GM21786 (cell line): Measurements from ENCODE around the gene PTCD2.
"Not testable (repeated sequence)": the region's sequence is repeated elsewhere in the genome, so short reads cannot be mapped to it uniquely, and the experiment has no call there.

Source experiments
- ATAC-seq: cut with Tn5 transposase; IDR thresholded peaks from one replicate; pipeline ENCODE4 v1.9.1; 2021; ENCODE audit not compliant: unreplicated experiment

Gene PTCD2

DNA sequence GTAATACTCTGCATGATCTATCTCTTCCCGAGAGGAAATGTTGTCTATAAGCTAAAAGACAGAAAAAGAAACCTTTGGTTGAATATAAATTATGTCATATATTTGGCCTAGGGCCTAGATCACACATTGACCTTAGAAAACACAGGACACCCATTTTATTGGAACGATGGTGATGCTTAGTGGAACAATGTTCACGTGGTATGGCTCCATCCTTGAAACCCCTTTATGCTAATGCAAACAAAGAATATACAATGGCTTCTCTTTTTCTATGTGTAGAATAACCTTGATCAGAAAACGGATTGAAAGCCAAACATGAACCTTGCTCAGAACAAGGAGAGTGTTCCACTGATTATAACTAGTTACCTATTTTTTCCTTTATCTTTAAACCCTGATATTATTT lies 24.6 kb upstream of the PTCD2 start:
- no peak for ATAC-seq

- no peak for ATAC-seq
Observed at GRCh38 chr5:72296256-72296655, 23.9 kb upstream of the PTCD2 start.

DNA sequence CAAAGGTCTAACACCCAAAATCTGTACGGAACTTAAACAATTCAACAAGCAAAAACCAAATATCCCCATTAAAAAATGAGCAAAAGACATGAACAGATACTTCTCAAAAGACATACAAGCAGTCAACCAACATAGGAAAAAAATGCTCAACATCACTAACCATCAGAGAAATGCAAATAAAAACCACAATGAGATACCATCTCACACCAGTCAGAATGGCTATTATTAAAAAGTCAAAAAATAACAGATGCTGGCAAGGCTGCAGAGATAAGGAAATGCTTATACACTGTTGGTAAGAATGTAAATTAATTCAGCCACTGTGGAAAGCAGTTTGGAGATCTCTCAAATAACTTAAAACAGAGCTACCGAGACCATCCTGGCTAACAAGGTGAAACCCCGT lies 22.0 kb upstream of the PTCD2 start:
- ATAC-seq, result peak; percentile 33

DNA sequence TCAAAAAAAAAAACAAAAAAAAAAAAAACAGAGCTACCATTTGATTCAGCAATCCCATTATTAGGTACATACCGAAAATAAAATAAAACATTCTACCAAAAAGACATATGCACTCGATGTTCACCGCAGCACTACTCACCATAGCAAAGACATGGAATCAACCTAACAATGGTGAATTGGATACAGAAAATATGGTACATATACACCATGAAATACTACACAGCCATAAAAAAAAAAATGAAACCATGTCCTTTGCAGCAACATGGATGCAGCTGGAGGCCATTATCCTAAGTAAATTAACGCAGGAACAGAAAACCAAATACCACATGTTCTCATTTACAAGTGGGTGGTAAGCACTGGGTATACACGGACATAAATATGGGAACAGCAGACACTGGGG lies 21.5 kb upstream of the PTCD2 start:
- ATAC-seq, result no peak

DNA sequence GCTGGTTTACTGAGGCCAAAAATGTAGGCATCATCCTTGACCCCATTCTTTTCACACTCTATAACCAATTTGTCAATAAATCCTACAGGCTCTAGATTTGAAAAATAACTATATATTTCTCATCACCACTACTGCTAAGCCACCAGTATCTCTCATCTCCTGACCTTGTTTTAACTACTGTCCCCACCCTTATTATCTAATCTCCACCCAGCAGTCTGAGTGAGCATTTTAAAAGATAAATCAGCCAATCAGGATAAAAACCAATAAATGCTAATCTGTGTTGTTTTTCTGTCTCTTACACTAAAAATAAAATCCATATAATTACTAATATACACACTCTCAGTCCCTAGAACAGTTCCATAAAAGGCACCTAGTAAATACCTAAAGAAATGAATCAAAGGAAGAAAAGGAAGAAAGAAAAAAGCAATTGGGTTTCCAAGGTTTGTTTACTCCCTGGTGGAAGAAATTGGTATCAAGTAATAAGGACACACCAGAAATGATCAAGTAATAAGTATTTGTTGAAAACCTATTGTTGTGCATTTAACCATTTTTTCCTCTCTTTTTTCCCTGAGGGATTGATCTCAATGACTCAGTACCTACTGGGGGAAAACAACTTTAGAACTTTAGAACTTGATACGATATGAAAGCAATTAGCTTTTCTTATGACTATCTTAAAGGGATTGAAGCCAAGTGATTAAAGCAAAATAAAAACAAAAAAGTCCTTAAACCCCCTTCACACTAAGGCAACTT lies 19.4 kb upstream of the PTCD2 start:
- no peak for ATAC-seq

- ATAC-seq, result peak; percentile 68
Observed at GRCh38 chr5:72301557-72301956, 18.6 kb upstream of the PTCD2 start.

- no peak for ATAC-seq
Observed at GRCh38 chr5:72302171-72302570, 18.0 kb upstream of the PTCD2 start.

GRCh38 chr5:72305194-72306142 lies 14.7 kb upstream of the PTCD2 start:
- no peak for ATAC-seq

DNA sequence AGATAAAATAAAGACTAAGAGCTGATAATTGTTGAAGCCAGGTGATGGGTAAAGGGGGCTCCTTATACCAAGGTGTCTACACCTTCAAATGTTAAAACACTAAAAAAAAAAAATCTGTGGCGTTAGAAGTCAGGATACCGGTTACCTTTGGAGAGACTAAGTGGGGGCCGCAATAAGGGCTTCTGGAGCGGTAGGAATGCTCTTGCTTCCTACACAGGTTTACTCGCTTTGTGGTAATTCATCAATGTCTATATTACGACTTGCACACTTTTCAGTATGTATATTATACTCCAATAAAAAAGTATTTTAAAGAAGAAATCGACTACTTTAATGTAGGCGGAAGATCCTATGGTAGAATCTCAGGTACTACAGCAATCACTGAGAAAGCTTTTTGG lies 12.6 kb upstream of the PTCD2 start:
- no peak for ATAC-seq

- ATAC-seq, result peak; percentile 86
Observed at GRCh38 chr5:72307968-72308852, 12.0 kb upstream of the PTCD2 start.

GRCh38 chr5:72308853-72309191 lies 11.4 kb upstream of the PTCD2 start:
- no peak for ATAC-seq

GRCh38 chr5:72313141-72313540 lies 7.0 kb upstream of the PTCD2 start:
- ATAC-seq, result no peak

- no peak for ATAC-seq
Observed at GRCh38 chr5:72314571-72315172, 5.5 kb upstream of the PTCD2 start.

GRCh38 chr5:72319435-72319975 lies 668 bp upstream of the PTCD2 start:
- ATAC-seq, result not testable (repeated sequence)

DNA sequence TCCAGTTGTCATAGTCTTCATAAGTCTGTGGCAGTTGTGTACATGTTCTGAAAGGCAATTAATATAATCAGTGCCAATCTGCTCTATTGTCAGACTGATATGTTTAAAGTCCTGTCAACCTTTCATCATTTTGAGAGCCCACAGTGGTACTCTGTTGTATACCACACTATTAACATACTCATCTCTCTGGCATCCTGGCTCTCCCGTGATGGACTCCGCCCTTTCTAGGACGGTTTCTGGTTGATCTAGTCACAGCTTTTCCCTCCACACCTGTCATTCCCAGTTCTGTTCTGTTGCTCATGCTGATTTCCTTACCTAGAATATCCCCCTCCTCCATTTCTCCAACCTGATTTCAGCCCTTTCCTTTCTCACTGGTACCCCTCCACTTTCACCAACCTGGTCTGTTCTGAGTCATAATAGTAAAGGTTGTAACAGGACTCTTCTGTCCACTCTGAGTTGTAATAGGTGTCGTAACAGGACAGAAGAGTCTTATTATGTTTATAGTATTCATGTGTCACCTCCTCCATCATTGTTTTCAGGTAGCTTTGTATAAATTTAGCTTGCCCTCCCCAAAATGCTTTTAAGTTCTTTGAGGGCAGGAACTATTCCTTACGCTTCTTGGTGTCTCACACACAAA lies 4.1 kb downstream of the PTCD2 start:
- ATAC-seq, result no peak

GRCh38 chr5:72325566-72326305 lies 5.6 kb downstream of the PTCD2 start:
- no peak for ATAC-seq

DNA sequence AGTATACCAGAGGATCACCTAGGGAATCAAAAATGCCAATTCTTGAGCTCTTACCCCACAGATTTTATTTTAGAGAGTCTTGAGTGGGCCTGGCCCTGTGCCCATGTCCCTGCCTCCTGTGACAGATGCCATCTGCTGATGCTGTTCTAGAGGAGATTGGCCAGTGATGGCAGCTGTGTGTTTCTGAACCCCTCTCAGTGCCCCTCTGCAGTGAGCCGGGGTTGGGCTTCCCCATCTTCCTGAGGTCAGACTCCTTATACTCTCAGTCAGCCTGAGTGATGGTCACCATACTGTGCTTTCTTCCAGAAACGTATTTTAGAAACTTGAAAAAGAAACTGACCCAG lies 6.1 kb downstream of the PTCD2 start:
- ATAC-seq, result no peak

DNA sequence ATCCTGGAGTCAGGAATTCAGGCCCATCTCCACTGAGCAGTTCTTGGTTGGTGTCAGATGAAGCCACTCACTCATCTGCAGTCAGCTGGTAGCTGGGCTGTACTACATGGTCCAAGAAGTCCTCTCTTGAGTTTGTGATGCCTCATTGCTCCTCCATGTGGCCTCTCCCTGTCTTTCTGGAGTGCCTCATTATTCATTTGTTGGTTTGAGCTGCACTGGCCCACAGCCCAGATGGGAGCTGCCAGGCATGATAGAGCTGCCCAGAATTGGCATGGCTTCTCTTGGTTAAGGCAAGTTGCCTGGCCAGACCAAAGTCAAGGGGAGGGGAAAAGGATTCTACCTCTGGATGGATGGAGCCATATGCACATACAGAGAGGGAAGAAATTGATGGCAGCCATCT lies 8.0 kb downstream of the PTCD2 start:
- ATAC-seq, result no peak

GRCh38 chr5:72330712-72331111 lies 10.5 kb downstream of the PTCD2 start:
- no peak for ATAC-seq

DNA sequence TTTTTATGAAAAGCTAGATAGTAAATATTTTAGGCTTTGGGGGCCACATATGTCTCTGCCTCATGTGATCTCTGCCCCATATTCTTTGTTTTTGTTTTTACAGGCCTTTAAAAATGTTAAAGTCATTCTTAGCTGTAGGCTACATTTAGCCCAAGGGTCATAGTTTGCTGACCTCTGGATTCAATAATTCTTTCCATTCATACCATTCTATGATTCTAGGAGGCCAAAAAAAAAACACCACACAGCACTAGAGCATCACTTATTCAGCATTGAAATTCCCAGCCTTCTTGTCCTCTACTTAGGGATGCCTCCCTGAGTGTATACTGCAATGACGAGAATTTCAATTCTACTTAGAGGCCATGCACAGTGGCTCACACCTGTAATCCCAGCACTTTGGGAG lies 17.0 kb downstream of the PTCD2 start:
- ATAC-seq, result no peak
